Stomach (tissue), 9 donors: ENCODE results near the gene GTF2I. TPM values are rescaled to one million over a fixed set of nuclear protein-coding genes. Genes with fewer than 3 reads are reported as not detected.

ENCODE experiments used
- DNase-seq, 2 donors: peaks; one replicate each; pipeline versions ENCODE4 v3.0.0 to v3.0.0-alpha.2; 2013 to 2019
- H3K27ac ChIP-seq, 5 donors: fragments of 200-600 bp in 4 of 5; sonication (generic) in 4 of 5; one replicate each; pipeline ENCODE4 v1.5.1; 2013 to 2019; ENCODE audit warnings: mild to moderate bottlenecking in 1 of 5, moderate library complexity in 1 of 5
- H3K27me3 ChIP-seq, 3 donors: fragments of 200-600 bp; sonication (generic); one replicate each; pipeline ENCODE4 v1.5.1; 2017 to 2019; ENCODE audit warnings: mixed run types in 1 of 3
- H3K36me3 ChIP-seq, 4 donors: fragments of 200-600 bp; sonication (generic); 1 replicate in 3 of 4; 2 replicates in 1 of 4; pipeline ENCODE4 v1.5.1; 2016 to 2019
- H3K4me1 ChIP-seq, 4 donors: fragments of 200-600 bp; sonication (generic); one replicate each; pipeline ENCODE4 v1.5.1; 2016 to 2019
- H3K4me3 ChIP-seq, 4 donors: fragments of 200-600 bp; sonication (generic) in 3 of 4; one replicate each; pipeline ENCODE4 v1.5.1; 2016 to 2019; ENCODE audit warnings: mild to moderate bottlenecking in 1 of 4
- H3K9me3 ChIP-seq, 4 donors: fragments of 200-600 bp; sonication (generic); one replicate each; pipeline ENCODE4 v1.5.1; 2016 to 2019
- EP300 ChIP-seq: sonication (generic); formaldehyde crosslinking; IDR thresholded peaks from one replicate; pipeline ENCODE4 v1.6.1; 2017; ENCODE audit warnings: antibody characterized with exemption
- POLR2A ChIP-seq, 4 donors: fragments of 450-650 bp; IDR thresholded peaks; one replicate each; pipeline ENCODE4 v1.6.1; 2016; ENCODE audit warnings: antibody characterized with exemption in 4 of 4, control low read depth in 2 of 4, mild to moderate bottlenecking in 1 of 4, moderate library complexity in 1 of 4
- POLR2AphosphoS5 ChIP-seq, 3 donors: sonication (generic); formaldehyde crosslinking; IDR thresholded peaks; one replicate each; pipeline ENCODE4 v1.6.1; 2016; ENCODE audit warnings: antibody characterized with exemption in 3 of 3
- WGBS, 5 donors: extraction: QIAGEN DNeasy Blood & Tissue Kit in 3 of 5; methylation state at CpG; one replicate each; pipeline versions ENCODE4 v1.1.5 to v1.1.7; 2013 to 2018; 5-methylcytosine and 5-hydroxymethylcytosine counted together
- intact Hi-C: fragments of 100-400 bp; cut with DNase I; formaldehyde crosslinking; loops from one replicate; pipeline ENCODE4 v1.15.1; 2023; ENCODE audit warnings: low total_unique reads
- polyA plus RNA-seq, 3 donors: library from polyadenylated mRNA; stranded (reverse); fragments of 200-250 nt; gene quantifications; one replicate each; pipeline ENCODE4 v1.2.3, GENCODE V29; 2013
- total RNA-seq, 5 donors: library from RNA; depleted of rRNA; stranded (reverse); fragments of >200 nt; gene quantifications; one replicate each; pipeline versions ENCODE4 v1.1.0 to v1.2.3, GENCODE V29; 2014 to 2016
- TF ChIP-seq, protein P1 (sequence below), 7 experiments: fragments of 450-650 bp in 4 of 7; fragments of 200-600 bp in 3 of 7; sonication (generic) in 3 of 7; IDR thresholded peaks; one replicate each; pipeline ENCODE4 v1.5.1; 2016 to 2019; ENCODE audit warnings: antibody characterized with exemption in 7 of 7, control low read depth in 2 of 7, mild to moderate bottlenecking in 1 of 7
- donor health status: healthy with polysubstance abuse.
- donor health status: Bipolar disorder and iron deficiency.
- donor health status: healthy.

Gene GTF2I
- total and polyA plus RNA-seq, 8 donors, result 15.9 to 340 (median 132) TPM

DNA sequence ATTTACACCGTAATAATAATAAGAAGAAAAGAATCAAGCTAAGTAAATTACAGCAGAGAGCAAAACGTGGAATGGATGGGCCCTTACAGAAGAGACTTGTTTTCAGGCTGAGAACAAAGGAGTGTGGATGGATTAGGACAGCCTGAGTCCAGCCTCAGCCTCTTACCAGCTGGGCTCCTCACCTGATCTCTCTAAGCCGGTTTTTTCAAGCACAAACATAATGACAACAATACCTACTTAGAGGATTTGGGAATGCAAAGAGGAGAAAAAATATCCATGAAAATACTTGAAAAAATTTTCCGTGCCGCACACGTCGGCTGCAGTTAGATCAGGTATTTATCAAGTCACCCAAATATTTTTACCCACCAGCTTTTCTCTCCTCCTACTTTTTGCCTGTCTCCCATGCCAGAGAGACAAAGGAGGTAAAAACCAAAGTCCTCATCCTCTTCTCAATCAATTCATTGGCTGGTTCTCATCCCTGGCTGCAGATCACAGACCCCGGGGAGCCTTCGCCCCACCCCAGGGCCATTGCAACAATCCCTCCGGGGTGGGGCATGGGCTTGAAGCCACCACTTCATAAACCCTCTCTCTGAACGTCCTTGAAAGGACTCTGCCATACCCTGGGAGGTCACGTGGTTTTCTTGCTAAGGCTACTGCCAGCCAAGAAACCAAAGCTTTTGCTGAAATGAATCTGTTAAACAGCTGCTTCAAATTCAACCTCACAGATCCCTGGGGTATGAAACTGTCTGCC, 29.7 kb upstream of the GTF2I start:
- 28 to 37% (median 31%) methylated on average over 12 of the region's 12 CpGs for WGBS, 5 donors
- intact Hi-C loops, result no loop called here
- no peaks in the 10 kb centered on the region for H3K9me3 ChIP-seq
- H3K27ac ChIP-seq, result peak overlapping the region in 4 of 5 donors; percentile 7 to 67 (median 49)
- no peak overlapping the region for H3K4me3 ChIP-seq
- TF ChIP-seq, protein P1, sequence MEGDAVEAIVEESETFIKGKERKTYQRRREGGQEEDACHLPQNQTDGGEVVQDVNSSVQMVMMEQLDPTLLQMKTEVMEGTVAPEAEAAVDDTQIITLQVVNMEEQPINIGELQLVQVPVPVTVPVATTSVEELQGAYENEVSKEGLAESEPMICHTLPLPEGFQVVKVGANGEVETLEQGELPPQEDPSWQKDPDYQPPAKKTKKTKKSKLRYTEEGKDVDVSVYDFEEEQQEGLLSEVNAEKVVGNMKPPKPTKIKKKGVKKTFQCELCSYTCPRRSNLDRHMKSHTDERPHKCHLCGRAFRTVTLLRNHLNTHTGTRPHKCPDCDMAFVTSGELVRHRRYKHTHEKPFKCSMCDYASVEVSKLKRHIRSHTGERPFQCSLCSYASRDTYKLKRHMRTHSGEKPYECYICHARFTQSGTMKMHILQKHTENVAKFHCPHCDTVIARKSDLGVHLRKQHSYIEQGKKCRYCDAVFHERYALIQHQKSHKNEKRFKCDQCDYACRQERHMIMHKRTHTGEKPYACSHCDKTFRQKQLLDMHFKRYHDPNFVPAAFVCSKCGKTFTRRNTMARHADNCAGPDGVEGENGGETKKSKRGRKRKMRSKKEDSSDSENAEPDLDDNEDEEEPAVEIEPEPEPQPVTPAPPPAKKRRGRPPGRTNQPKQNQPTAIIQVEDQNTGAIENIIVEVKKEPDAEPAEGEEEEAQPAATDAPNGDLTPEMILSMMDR (IDR thresholded peaks at IDR 0.05), result no peak
- TF ChIP-seq POLR2A (IDR thresholded peaks at IDR 0.05) (no peak), EP300 (no peak), POLR2AphosphoS5 (IDR thresholded peaks at IDR 0.05) (peak in 1 of 3 donors; percentile 11)
- H3K4me1 ChIP-seq, result peaks cover 6 to 27% (median 14%) of the 10 kb centered on the region in 4 donors
- no peaks in the 10 kb centered on the region for H3K36me3 ChIP-seq
- DNase-seq, result peak in 1 of 2 donors; percentile 74
- H3K27me3 ChIP-seq, result no peaks in the 10 kb centered on the region

DNA sequence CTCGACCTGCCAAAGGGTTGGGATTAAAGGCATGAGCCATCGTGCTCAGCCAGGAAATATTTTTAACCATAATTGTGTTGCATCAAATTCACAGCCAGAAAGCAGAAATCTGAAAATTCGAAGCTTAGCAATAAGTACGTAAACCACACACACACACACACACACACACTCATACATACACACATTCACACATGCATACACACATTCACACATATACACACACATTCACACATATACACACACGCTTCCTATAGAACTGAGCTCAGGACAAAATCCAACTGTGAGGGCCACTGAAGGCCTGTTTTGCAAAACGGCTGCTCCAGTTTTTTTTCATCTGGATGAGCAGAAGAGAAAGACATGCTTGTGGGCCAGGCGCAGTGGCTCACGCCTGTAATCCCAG, 25.0 kb upstream of the GTF2I start:
- TF ChIP-seq, protein P1 (IDR thresholded peaks at IDR 0.05), result no peak
- TF ChIP-seq POLR2AphosphoS5 (IDR thresholded peaks at IDR 0.05) (no peak), POLR2A (IDR thresholded peaks at IDR 0.05) (no peak), EP300 (no peak)
- intact Hi-C loops, result no loop called here
- no peak for DNase-seq
- WGBS, 5 donors, result 71 to 78% (median 75%) methylated on average over 8 of the region's 8 CpGs
- H3K27ac ChIP-seq, result no peak overlapping the region
- no peak overlapping the region for H3K4me3 ChIP-seq
- H3K27me3 ChIP-seq, result no peaks in the 10 kb centered on the region
- no peaks in the 10 kb centered on the region for H3K9me3 ChIP-seq
- no peaks in the 10 kb centered on the region for H3K36me3 ChIP-seq
- peaks cover 23 to 49% (median 32%) of the 10 kb centered on the region in 4 donors for H3K4me1 ChIP-seq

DNA sequence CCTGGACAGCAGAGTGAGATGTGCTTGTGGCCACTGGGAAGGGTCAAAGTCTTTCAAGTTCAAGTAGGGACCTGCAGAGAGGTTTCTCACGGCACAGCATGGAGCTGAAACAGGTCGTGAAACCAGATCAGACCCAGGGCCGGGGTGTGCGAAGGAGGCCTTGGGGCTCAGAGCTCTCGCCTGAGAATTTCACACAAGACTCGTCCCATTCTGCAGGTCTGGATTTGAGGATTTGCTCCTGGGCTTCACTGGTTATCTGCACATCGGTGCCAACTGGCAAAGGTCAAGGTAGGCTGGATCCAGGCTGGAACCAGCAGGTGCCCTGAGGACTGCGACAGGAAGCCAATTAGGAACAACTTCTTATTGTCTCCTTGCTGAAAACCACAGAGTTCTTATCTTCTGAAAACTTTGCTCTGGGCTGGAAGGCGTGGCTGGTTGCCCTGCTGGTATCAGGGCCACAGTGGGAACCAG, 24.0 kb upstream of the GTF2I start:
- Histone ChIP-seq H3K36me3 (no peaks in the 10 kb centered on the region), H3K9me3 (no peaks in the 10 kb centered on the region), H3K4me1 (peaks cover 17 to 40% (median 22%) of the 10 kb centered on the region in 4 donors), H3K27me3 (no peaks in the 10 kb centered on the region), H3K4me3 (no peak overlapping the region), H3K27ac (peak overlapping the region in 3 of 5 donors; percentile 14 to 46 (median 18))
- intact Hi-C loops, result no loop called here
- 40 to 75% (median 49%) methylated on average over 7 to 9 of the region's 9 CpGs for WGBS, 5 donors
- TF ChIP-seq EP300, result no peak
- TF ChIP-seq, protein P1 (IDR thresholded peaks at IDR 0.05), result no peak
- TF ChIP-seq POLR2AphosphoS5 (IDR thresholded peaks at IDR 0.05), result no peak
- no peak for TF ChIP-seq POLR2A (IDR thresholded peaks at IDR 0.05)
- peak; percentile 34 to 49 for DNase-seq

DNA sequence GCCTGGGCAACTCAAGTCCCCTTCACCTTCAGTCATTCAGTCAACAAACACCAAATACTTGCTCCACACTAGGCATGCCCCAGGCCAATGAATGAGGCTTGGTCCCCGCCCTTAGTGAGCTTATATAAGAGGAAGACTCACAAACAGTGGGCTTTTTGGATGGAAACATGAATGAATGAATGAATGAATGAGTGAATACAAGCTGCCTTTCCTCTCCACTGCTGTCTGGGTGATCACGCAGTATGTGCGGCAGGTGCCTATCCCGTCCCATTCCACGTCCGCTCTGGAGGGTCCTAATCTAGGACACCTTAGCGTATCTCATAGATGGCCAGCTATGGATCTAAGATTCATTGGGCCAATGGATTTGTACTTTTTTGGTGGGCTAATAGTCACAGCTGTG, 19.8 kb upstream of the GTF2I start:
- H3K36me3 ChIP-seq, result no peaks in the 10 kb centered on the region
- 96 to 98% (median 98%) methylated on average over 7 of the region's 7 CpGs for WGBS, 5 donors
- intact Hi-C loops, result no loop called here

More for the DNA sequence above, 19.8 kb upstream of the GTF2I start:
- DNase-seq, result no peak
- TF ChIP-seq, protein P1 (IDR thresholded peaks at IDR 0.05), result no peak
- TF ChIP-seq POLR2AphosphoS5 (IDR thresholded peaks at IDR 0.05), result no peak
- H3K4me1 ChIP-seq, result peaks cover 17 to 44% (median 20%) of the 10 kb centered on the region in 4 donors
- no peak overlapping the region for H3K27ac ChIP-seq
- no peak overlapping the region for H3K4me3 ChIP-seq
- H3K27me3 ChIP-seq, result no peaks in the 10 kb centered on the region
- H3K9me3 ChIP-seq, result no peaks in the 10 kb centered on the region
